SK-N-SH (cell line): ENCODE data around the gene SCAMP2. TPM values are rescaled to one million over a fixed set of nuclear protein-coding genes. Genes with fewer than 3 reads are reported as not detected.
A peak's percentile ranks its signal among the peaks of the same experiment; 100 is the strongest.

Experiments used
- CTCF ChIA-PET: fragments of 300-600, 350-600 bp; formaldehyde crosslinking; extraction: SDS; loops from one replicate; lab custom pipeline; 2021; lab: Yijun Ruan, JAX
- POLR2A ChIA-PET: fragments of 350-600 bp; sonication (Branson Sonifier 250); formaldehyde crosslinking; extraction: SDS; loops from one replicate; lab custom pipeline; 2020; ENCODE audit warnings: antibody characterized with exemption, inconsistent platforms; lab: Yijun Ruan, JAX
- DNase-seq: peaks from one replicate; pipeline ENCODE4 v3.0.0; 2012
- H2AFZ ChIP-seq: fragments of 200-600 bp; sonication (generic); 2 replicates; pipeline ENCODE4 v1.8.1; 2016; ENCODE audit warnings: antibody characterized with exemption, mild to moderate bottlenecking, low read depth
- H3F3A ChIP-seq: fragments of 200-600 bp; sonication (generic); replicated peaks from 2 replicates; pipeline ENCODE3; 2016; ENCODE audit warnings: antibody characterized with exemption, mild to moderate bottlenecking; ENCODE audit not compliant: insufficient read depth
- H3K27ac ChIP-seq, 2 experiments: fragments of 200-500 bp in 1 of 2; fragments of 200-600 bp in 1 of 2; sonication (Bioruptor generic) in 1 of 2; sonication (generic), shearing (Covaris generic) in 1 of 2; 2 replicates each; pipeline versions ENCODE4 v1.5.1 to v1.6.1; 2014 to 2016; ENCODE audit warnings: low read depth in 2 of 2, inconsistent platforms in 1 of 2, low read length in 1 of 2, mild to moderate bottlenecking in 1 of 2, mixed read lengths in 1 of 2
- H3K27me3 ChIP-seq: fragments of 200-600 bp; sonication (generic), shearing (Covaris generic); 2 replicates; pipeline ENCODE4 v1.6.1; 2016; ENCODE audit warnings: mixed run types; ENCODE audit not compliant: insufficient read depth
- H3K36me3 ChIP-seq, 2 experiments: fragments of 200-500 bp in 1 of 2; fragments of 200-600 bp in 1 of 2; sonication (Bioruptor generic) in 1 of 2; sonication (generic) in 1 of 2; replicated peaks in 1 of 2; 2 replicates each; pipeline versions ENCODE3 to v1.5.1; 2014 to 2016; ENCODE audit warnings: low read length in 1 of 2, mild to moderate bottlenecking in 1 of 2; ENCODE audit not compliant: insufficient read depth in 2 of 2, control insufficient read depth in 1 of 2
- H3K4me1 ChIP-seq, 2 experiments: fragments of 200-500 bp in 1 of 2; fragments of 200-600 bp in 1 of 2; sonication (Bioruptor generic) in 1 of 2; sonication (generic), shearing (Covaris generic) in 1 of 2; 2 replicates each; pipeline versions ENCODE4 v1.5.1 to v1.6.1; 2014 to 2016; ENCODE audit warnings: low read depth in 1 of 2, low read length in 1 of 2, mixed run types in 1 of 2; ENCODE audit not compliant: insufficient read depth in 2 of 2, control insufficient read depth in 1 of 2
- H3K4me2 ChIP-seq: fragments of 200-600 bp; sonication (generic), shearing (Covaris generic); 2 replicates; pipeline ENCODE4 v1.6.1; 2017; ENCODE audit warnings: mixed run types
- H3K4me3 ChIP-seq, 2 experiments: fragments of 200-500 bp in 1 of 2; fragments of 200-600 bp in 1 of 2; sonication (Bioruptor generic) in 1 of 2; sonication (generic), shearing (Covaris generic) in 1 of 2; 2 replicates each; pipeline versions ENCODE4 v1.5.1 to v1.8.1; 2014 to 2016; ENCODE audit warnings: low read depth in 2 of 2, inconsistent platforms in 1 of 2, low read length in 1 of 2, mild to moderate bottlenecking in 1 of 2, mixed read lengths in 1 of 2, moderate library complexity in 1 of 2
- H3K79me2 ChIP-seq: fragments of 200-600 bp; sonication (generic); 2 replicates; pipeline ENCODE4 v1.8.1; 2017; ENCODE audit warnings: mild to moderate bottlenecking; ENCODE audit not compliant: insufficient read depth
- H3K9ac ChIP-seq: fragments of 200-600 bp; sonication (generic); 2 replicates; pipeline ENCODE4 v1.6.1; 2017; ENCODE audit warnings: mixed run types
- H3K9me2 ChIP-seq: fragments of 200-600 bp; sonication (generic); 2 replicates; pipeline ENCODE4 v1.6.1; 2017; ENCODE audit warnings: mixed run types
- H3K9me3 ChIP-seq: fragments of 200-600 bp; sonication (generic); 2 replicates; pipeline ENCODE4 v1.6.1; 2017; ENCODE audit warnings: mixed run types, mild to moderate bottlenecking, moderate library complexity
- H4K20me1 ChIP-seq: fragments of 200-600 bp; sonication (generic); 2 replicates; pipeline ENCODE4 v1.6.1; 2017; ENCODE audit warnings: mild to moderate bottlenecking, mixed run types; ENCODE audit not compliant: insufficient read depth
- CTCF ChIP-seq: fragments of 200-600 bp; sonication (generic); IDR thresholded peaks from 2 replicates; pipeline ENCODE4 v1.6.1; 2017; ENCODE audit warnings: antibody characterized with exemption, mild to moderate bottlenecking, moderate library complexity
- FOSL2 ChIP-seq: IDR thresholded peaks from 2 replicates; pipeline ENCODE4 v1.4.0; 2012; ENCODE audit warnings: low read depth, mild to moderate bottlenecking, moderate library complexity, borderline replicate concordance
- FOXM1 ChIP-seq: IDR thresholded peaks from 2 replicates; pipeline ENCODE4 v1.4.0; 2012; ENCODE audit warnings: low read depth, mild to moderate bottlenecking
- JUND ChIP-seq: IDR thresholded peaks from 2 replicates; pipeline ENCODE4 v1.4.0; 2012
- NFIC ChIP-seq: IDR thresholded peaks from 2 replicates; pipeline ENCODE4 v1.4.0; 2012; ENCODE audit warnings: borderline replicate concordance
- POLR2AphosphoS5 ChIP-seq: IDR thresholded peaks from 2 replicates; pipeline ENCODE4 v1.6.1; 2012; ENCODE audit warnings: low read depth, low read length
- REST ChIP-seq: IDR thresholded peaks from 2 replicates; pipeline ENCODE4 v1.6.1; 2012; ENCODE audit warnings: mild to moderate bottlenecking, low read depth, low read length, moderate library complexity
- RFX5 ChIP-seq: IDR thresholded peaks from 2 replicates; pipeline ENCODE4 v1.6.1; 2012; ENCODE audit warnings: mild to moderate bottlenecking, improper control_type of control experiment, low read length
- SIN3A ChIP-seq: IDR thresholded peaks from 2 replicates; pipeline ENCODE4 v1.6.1; 2012; ENCODE audit warnings: low read depth, mild to moderate bottlenecking, low read length, moderate library complexity, borderline replicate concordance
- SMC3 ChIP-seq: IDR thresholded peaks from 2 replicates; pipeline ENCODE4 v1.6.1; 2012; ENCODE audit warnings: low read depth, low read length, improper control_type of control experiment
- TCF12 ChIP-seq: IDR thresholded peaks from 2 replicates; pipeline ENCODE4 v1.4.0; 2012
- USF1 ChIP-seq: IDR thresholded peaks from 2 replicates; pipeline ENCODE4 v1.4.0; 2012; ENCODE audit warnings: low read depth, borderline replicate concordance
- USF2 ChIP-seq: fragments of 150-350 bp; IDR thresholded peaks from 2 replicates; pipeline ENCODE4 v1.6.1; 2017; ENCODE audit warnings: antibody characterized with exemption, low read length, low read depth, borderline replicate concordance
- WGBS: methylation state at CpG from one replicate; pipeline ENCODE4 v1.1.6; 2017; ENCODE audit warnings: low lambda C conversion rate; 5-methylcytosine and 5-hydroxymethylcytosine counted together
- polyA plus RNA-seq, 3 experiments: library from polyadenylated mRNA; depleted of rRNA; stranded (reverse); fragments of >200 nt; gene quantifications; 2 replicates each; pipeline ENCODE4 v1.2.3, GENCODE V29; 2012
- TF ChIP-seq, protein P1 (sequence below): IDR thresholded peaks from 2 replicates; pipeline ENCODE4 v1.4.0; 2012; ENCODE audit warnings: low read depth
- TF ChIP-seq, protein P2 (sequence below): IDR thresholded peaks from 2 replicates; pipeline ENCODE4 v1.4.0; 2012; ENCODE audit warnings: low read depth, borderline replicate concordance

The SCAMP2 gene
- polyA plus RNA-seq, 1 of the 3 experiments (the other 2 are of a cell fraction) = 88.1 TPM

DNA sequence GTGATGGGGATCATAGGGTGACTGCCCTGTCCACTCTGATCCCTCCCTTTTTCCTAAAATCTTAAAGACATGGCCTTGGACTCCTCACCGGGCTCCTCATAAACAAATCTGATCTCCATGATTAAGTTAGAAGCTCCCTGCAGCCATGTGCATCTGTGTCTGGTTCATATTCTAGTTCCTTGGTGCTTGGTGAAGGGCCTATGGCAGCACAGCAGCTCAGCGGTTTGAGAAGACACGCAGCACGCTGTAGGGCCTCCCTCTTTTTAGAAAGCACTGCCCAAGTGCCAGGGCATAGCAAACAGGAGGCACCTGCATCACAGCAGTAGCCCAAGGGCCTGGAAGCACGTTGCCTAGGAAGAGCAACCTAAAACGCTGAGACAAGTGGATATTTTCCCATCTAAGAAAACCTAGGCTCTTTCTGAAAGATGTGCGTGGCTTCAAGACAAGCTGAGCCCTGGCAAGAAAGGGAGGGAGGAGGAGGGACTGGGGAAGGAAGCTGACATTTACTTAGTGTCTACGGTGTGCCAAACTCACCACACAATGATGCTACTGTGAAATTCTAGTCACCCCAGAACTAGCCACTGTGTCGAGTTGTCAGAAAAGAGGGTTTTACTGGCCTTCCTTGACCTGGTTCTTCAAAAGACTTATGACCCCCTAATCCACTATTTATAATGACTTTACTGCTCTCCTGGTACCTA lies 15.3 kb downstream of the SCAMP2 start (continued):
- TF ChIP-seq REST (no peak), NFIC (no peak), CTCF (no peak), RFX5 (no peak), JUND (no peak), TCF12 (no peak), SMC3 (no peak), USF1 (no peak)
- TF ChIP-seq, protein P1, sequence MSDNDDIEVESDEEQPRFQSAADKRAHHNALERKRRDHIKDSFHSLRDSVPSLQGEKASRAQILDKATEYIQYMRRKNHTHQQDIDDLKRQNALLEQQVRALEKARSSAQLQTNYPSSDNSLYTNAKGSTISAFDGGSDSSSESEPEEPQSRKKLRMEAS = no peak

GRCh38 chr15:74857082-74857655 lies 16.0 kb downstream of the SCAMP2 start:
- Histone ChIP-seq H3K79me2 (peaks cover 66% of the 10 kb centered on the region), H3K9me3 (no peaks in the 10 kb centered on the region), H3K36me3 (peaks cover 3 to 20% of the 10 kb centered on the region in 2 experiments), H3F3A (no peaks in the 10 kb centered on the region), H3K4me1 (peaks cover 0 to 18% of the 10 kb centered on the region in 2 experiments; a peak in 1 of 4 replicates), H3K9ac (no peak overlapping the region), H3K27ac (no peak overlapping the region; a peak in 1 of 4 replicates), H3K4me3 (no peak overlapping the region), H4K20me1 (peaks cover 14% of the 10 kb centered on the region; the same call in 1 of the 2 replicates), H3K4me2 (no peak overlapping the region), H3K27me3 (no peaks in the 10 kb centered on the region), H2AFZ (no peak overlapping the region), H3K9me2 (no peaks in the 10 kb centered on the region)
- CTCF ChIA-PET = interaction anchor here (1.2 to 3.1 kb wide), 4 partner anchors 14 to 93 kb away, joined by 3 to 9 read pairs (median 5); partner anchors contain the start of gene ULK3
- peak; percentile 28 for DNase-seq
- POLR2A ChIA-PET = no interaction called here
- 81% methylated on average over 2 of the region's 5 CpGs for WGBS
- TF ChIP-seq REST = no peak
- no peak for TF ChIP-seq JUND
- no peak for TF ChIP-seq POLR2AphosphoS5
- no peak for TF ChIP-seq USF2
- no peak for TF ChIP-seq FOSL2
- TF ChIP-seq SIN3A = no peak
- TF ChIP-seq, protein P2, sequence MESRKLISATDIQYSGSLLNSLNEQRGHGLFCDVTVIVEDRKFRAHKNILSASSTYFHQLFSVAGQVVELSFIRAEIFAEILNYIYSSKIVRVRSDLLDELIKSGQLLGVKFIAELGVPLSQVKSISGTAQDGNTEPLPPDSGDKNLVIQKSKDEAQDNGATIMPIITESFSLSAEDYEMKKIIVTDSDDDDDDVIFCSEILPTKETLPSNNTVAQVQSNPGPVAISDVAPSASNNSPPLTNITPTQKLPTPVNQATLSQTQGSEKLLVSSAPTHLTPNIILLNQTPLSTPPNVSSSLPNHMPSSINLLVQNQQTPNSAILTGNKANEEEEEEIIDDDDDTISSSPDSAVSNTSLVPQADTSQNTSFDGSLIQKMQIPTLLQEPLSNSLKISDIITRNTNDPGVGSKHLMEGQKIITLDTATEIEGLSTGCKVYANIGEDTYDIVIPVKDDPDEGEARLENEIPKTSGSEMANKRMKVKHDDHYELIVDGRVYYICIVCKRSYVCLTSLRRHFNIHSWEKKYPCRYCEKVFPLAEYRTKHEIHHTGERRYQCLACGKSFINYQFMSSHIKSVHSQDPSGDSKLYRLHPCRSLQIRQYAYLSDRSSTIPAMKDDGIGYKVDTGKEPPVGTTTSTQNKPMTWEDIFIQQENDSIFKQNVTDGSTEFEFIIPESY = no peak
- TF ChIP-seq FOXM1 = no peak
